GM23338 (cell line): ENCODE results near the gene NSUN7. TPM values are rescaled to one million over a fixed set of nuclear protein-coding genes. Genes with fewer than 3 reads are reported as not detected.

Experiments used
- ATAC-seq: fragments of 200-7000 bp; cut with Tn5 transposase; 3 replicates; pipeline ENCODE4 v1.9.1; 2020
- DNase-seq: peaks from one replicate; pipeline ENCODE4 v3.0.0-alpha.2; 2015; ENCODE audit warnings: low spot score
- H2AFZ ChIP-seq: fragments of 200-600 bp; sonication (generic); 2 replicates; pipeline ENCODE4 v1.8.0; 2016; ENCODE audit warnings: antibody characterized with exemption, mild to moderate bottlenecking, moderate library complexity
- H3F3A ChIP-seq: fragments of 200-600 bp; sonication (generic); replicated peaks from 2 replicates; pipeline ENCODE4 v1.8.0; 2017; ENCODE audit warnings: antibody characterized with exemption, mixed run types, low read depth
- H3K27ac ChIP-seq: fragments of 200-600 bp; sonication (generic); 2 replicates; pipeline ENCODE4 v1.6.1; 2016; ENCODE audit warnings: low read depth
- H3K27me3 ChIP-seq: fragments of 200-600 bp; sonication (generic); 2 replicates; pipeline ENCODE4 v1.8.0; 2016; ENCODE audit warnings: mild to moderate bottlenecking, mixed run types, moderate library complexity; ENCODE audit not compliant: insufficient read depth
- H3K36me3 ChIP-seq: fragments of 200-600 bp; sonication (generic); 2 replicates; pipeline ENCODE4 v1.8.0; 2016; ENCODE audit warnings: mild to moderate bottlenecking; ENCODE audit not compliant: insufficient read depth
- H3K4me1 ChIP-seq: fragments of 200-600 bp; sonication (generic); 2 replicates; pipeline ENCODE4 v1.8.0; 2016; ENCODE audit warnings: mild to moderate bottlenecking, moderate library complexity; ENCODE audit not compliant: insufficient read depth
- H3K4me2 ChIP-seq: fragments of 200-600 bp; sonication (generic); 2 replicates; pipeline ENCODE4 v1.7.1; 2017; ENCODE audit warnings: mixed run types
- H3K4me3 ChIP-seq: fragments of 200-600 bp; sonication (generic); 2 replicates; pipeline ENCODE4 v1.6.1; 2016; ENCODE audit warnings: mixed run types
- H3K79me2 ChIP-seq: fragments of 200-600 bp; sonication (generic); replicated peaks from 2 replicates; pipeline ENCODE4 v1.8.0; 2017; ENCODE audit warnings: mild to moderate bottlenecking; ENCODE audit not compliant: insufficient read depth
- H3K9me2 ChIP-seq: fragments of 200-600 bp; sonication (generic); 2 replicates; pipeline ENCODE4 v1.8.0; 2017; ENCODE audit not compliant: insufficient read depth
- H4K20me1 ChIP-seq: fragments of 200-600 bp; sonication (generic); replicated peaks from 2 replicates; pipeline ENCODE4 v1.8.0; 2017; ENCODE audit warnings: mild to moderate bottlenecking; ENCODE audit not compliant: insufficient read depth
- H3K27ac Mint-ChIP-seq: 2 replicates; pipeline ENCODE4 v1.8.0; 2020; ENCODE audit warnings: inconsistent platforms, mild to moderate bottlenecking, moderate library complexity, mixed read lengths
- H3K27me3 Mint-ChIP-seq: 3 replicates; pipeline ENCODE4 v1.8.0; 2022; ENCODE audit warnings: low read depth, mild to moderate bottlenecking, moderate library complexity, mixed read lengths, inconsistent platforms; ENCODE audit not compliant: insufficient read depth, poor library complexity
- H3K36me3 Mint-ChIP-seq: 3 replicates; pipeline ENCODE4 v1.8.0; 2021; ENCODE audit warnings: low read depth, mild to moderate bottlenecking, inconsistent platforms, moderate library complexity, mixed read lengths
- H3K4me1 Mint-ChIP-seq: 3 replicates; pipeline ENCODE4 v1.8.0; 2020; ENCODE audit warnings: mild to moderate bottlenecking, inconsistent platforms, mixed read lengths
- H3K4me3 Mint-ChIP-seq: 3 replicates; pipeline ENCODE4 v1.8.0; 2021; ENCODE audit warnings: moderate library complexity, mild to moderate bottlenecking, inconsistent platforms, mixed read lengths
- H3K9me3 Mint-ChIP-seq: 3 replicates; pipeline ENCODE4 v1.8.0; 2020; ENCODE audit warnings: moderate library complexity, mild to moderate bottlenecking, inconsistent platforms, mixed read lengths
- CREB1 ChIP-seq: fragments of 250-450 bp; sonication (Bioruptor Pico); IDR thresholded peaks from 2 replicates; pipeline ENCODE4 v1.5.0; 2020; ENCODE audit warnings: low read depth, mild to moderate bottlenecking, moderate library complexity
- CTCF ChIP-seq, 2 experiments: fragments of 200-600 bp in 1 of 2; sonication (generic) in 1 of 2; conservative IDR thresholded peaks; 2 replicates each; pipeline versions ENCODE4 v1.5.1 to v1.6.1; 2016 to 2017; ENCODE audit warnings: antibody characterized with exemption in 2 of 2, low read depth in 2 of 2, mild to moderate bottlenecking in 2 of 2, moderate library complexity in 1 of 2
- ETS1 ChIP-seq: IDR thresholded peaks from 2 replicates; pipeline ENCODE4 v1.6.1; 2016; ENCODE audit warnings: antibody characterized with exemption
- EZH2phosphoT487 ChIP-seq: fragments of 200-600 bp; sonication (generic); IDR thresholded peaks from one replicate; pipeline ENCODE4 v1.8.1; 2018; ENCODE audit warnings: antibody characterized with exemption; ENCODE audit not compliant: unreplicated experiment
- JUNB ChIP-seq: IDR thresholded peaks from one replicate; pipeline ENCODE4 v1.6.1; 2016; ENCODE audit warnings: antibody characterized with exemption; ENCODE audit not compliant: unreplicated experiment
- POLR2AphosphoS5 ChIP-seq: IDR thresholded peaks from 2 replicates; pipeline ENCODE4 v1.6.1; 2016; ENCODE audit warnings: antibody characterized with exemption, low read depth
- REST ChIP-seq: IDR thresholded peaks from one replicate; pipeline ENCODE4 v1.6.1; 2018; ENCODE audit warnings: antibody characterized with exemption; ENCODE audit not compliant: unreplicated experiment
- STAT1 ChIP-seq: IDR thresholded peaks from one replicate; pipeline ENCODE4 v1.6.1; 2016; ENCODE audit warnings: antibody characterized with exemption; ENCODE audit not compliant: unreplicated experiment
- ZNF114 ChIP-seq: fragments of 250-450 bp; sonication (Bioruptor Pico); IDR thresholded peaks from 2 replicates; pipeline ENCODE4 v1.5.0; 2020; ENCODE audit warnings: mild to moderate bottlenecking, moderate library complexity
- long read RNA-seq: library from polyadenylated mRNA; unstranded; transcript quantifications from one replicate; pipeline ENCODE4 v2.0.0, GENCODE V29; 2020; ENCODE audit not compliant: unreplicated experiment
- polyA plus RNA-seq: library from polyadenylated mRNA; unstranded; fragments of >200 nt; fragmentation: Nextera tagmentation; extraction: Ambion mirVana; gene quantifications from 2 replicates; pipeline ENCODE4 v1.2.1, GENCODE V29; 2016
- total RNA-seq: library from RNA; depleted of rRNA; stranded (reverse); fragments of >200 nt; shearing (Covaris generic); gene quantifications from 2 replicates; pipeline ENCODE4 v1.2.3, GENCODE V29; 2014; rRNA removed

The NSUN7 gene
- total RNA-seq (28.8 and 31.3 TPM in 2 replicates), polyA plus RNA-seq (27.3 and 29.0 TPM in 2 replicates)
- long read RNA-seq, transcript NSUN7-206 (6 exons, 1,759 nt), result major isoform, 8 of 29 reads
- long read RNA-seq, partial matches to known transcripts, result 14 of 29 reads
- long read RNA-seq, other reads (novel, unspliced or antisense), result 7 of 29 reads

- Histone ChIP-seq H3K4me1 (peaks cover 7% of the 10 kb centered on the region; the same call in 1 of the 2 replicates), H3F3A (no peaks in the 10 kb centered on the region), H4K20me1 (no peaks in the 10 kb centered on the region), H3K27ac (peak within 1 kb of the TSS; percentile 81), H3K79me2 (peaks cover 32% of the 10 kb centered on the region), H3K4me2 (peak within 1 kb of the TSS; percentile 86), H3K4me3 (peak within 1 kb of the TSS; percentile 74), H3K36me3 (peaks cover 5% of the 10 kb centered on the region), H3K27me3 (no peaks in the 10 kb centered on the region), H2AFZ (no peak within 1 kb of the TSS), H3K9me2 (no peaks in the 10 kb centered on the region)
- H3K27me3 Mint-ChIP-seq, result peaks cover 13% of the 10 kb centered on the region
- peak within 1 kb of the TSS; percentile 89 for H3K27ac Mint-ChIP-seq
- peaks cover 38% of the 10 kb centered on the region for H3K36me3 Mint-ChIP-seq
- TF ChIP-seq STAT1 (no peak), POLR2AphosphoS5 (peak; percentile 76), JUNB (no peak), ETS1 (peak; percentile 52; the same call in 1 of the 2 replicates)
- DNase-seq, result peak; percentile 97
- ATAC-seq, result peak; percentile 90
- H3K4me3 Mint-ChIP-seq, result peak within 1 kb of the TSS; percentile 93
- H3K4me1 Mint-ChIP-seq, result peaks cover 25% of the 10 kb centered on the region
- H3K9me3 Mint-ChIP-seq, result peaks cover 18% of the 10 kb centered on the region
Observed at GRCh38 chr4:40749717-40750460, at the start of gene NSUN7. Gene NSUN7, plus strand, starts transcription at chr4:40749955. Its CDS starts 739 bp downstream, at chr4:40750694.

- no peak for TF ChIP-seq JUNB
- no peak for TF ChIP-seq CREB1 (CRISPR knock-in tag)
- TF ChIP-seq EZH2phosphoT487, result no peak
- TF ChIP-seq ZNF114 (CRISPR knock-in tag), result no peak
- TF ChIP-seq REST, result no peak
- no peak for TF ChIP-seq POLR2AphosphoS5
- no peak for TF ChIP-seq CTCF (conservative IDR thresholded peaks at IDR 0.05; ENCODE audit: low read depth in 2 of 2)
- TF ChIP-seq STAT1, result no peak
Observed at GRCh38 chr4:40702137-40702799, 47.5 kb upstream of the NSUN7 start.

More at GRCh38 chr4:40702137-40702799, 47.5 kb upstream of the NSUN7 start:
- peak overlapping the region; percentile 67; the same call in 1 of the 2 replicates for H2AFZ ChIP-seq
- H3K4me3 Mint-ChIP-seq, result no peak overlapping the region
- peaks cover 12% of the 10 kb centered on the region for H3K4me1 ChIP-seq
- H3K4me2 ChIP-seq, result no peak overlapping the region
- no peaks in the 10 kb centered on the region for H3K27me3 ChIP-seq
- no peaks in the 10 kb centered on the region for H4K20me1 ChIP-seq
- peaks cover 8% of the 10 kb centered on the region for H3K27me3 Mint-ChIP-seq
- no peaks in the 10 kb centered on the region for H3K79me2 ChIP-seq
- DNase-seq (no peak), ATAC-seq (no peak)
- peaks cover 20% of the 10 kb centered on the region for H3K4me1 Mint-ChIP-seq
- no peaks in the 10 kb centered on the region for H3K36me3 Mint-ChIP-seq
- no peaks in the 10 kb centered on the region for H3K9me2 ChIP-seq
- H3K9me3 Mint-ChIP-seq, result no peaks in the 10 kb centered on the region
- peak overlapping the region; percentile 52 for H3K27ac Mint-ChIP-seq
- no peaks in the 10 kb centered on the region for H3K36me3 ChIP-seq
- no peaks in the 10 kb centered on the region for H3F3A ChIP-seq
- H3K4me3 ChIP-seq, result no peak overlapping the region
- H3K27ac ChIP-seq, result no peak overlapping the region; the same call in 1 of the 2 replicates
